HFFc6 (cell line): ENCODE measurements around the gene POLR1D. TPM values are rescaled to one million over a fixed set of nuclear protein-coding genes. Genes with fewer than 3 reads are reported as not detected.
A peak's percentile ranks its signal among the peaks of the same experiment; 100 is the strongest.

ENCODE experiments used
- DNase-seq: peaks from one replicate; pipeline ENCODE4 v3.0.0-alpha.2; 2018
- H3K27ac Mint-ChIP-seq: 2 replicates; pipeline ENCODE4 v1.8.0; 2020; ENCODE audit warnings: mild to moderate bottlenecking, mixed read lengths
- H3K27me3 Mint-ChIP-seq: 2 replicates; pipeline ENCODE4 v1.8.0; 2021; ENCODE audit warnings: mild to moderate bottlenecking, moderate library complexity, mixed read lengths; ENCODE audit not compliant: insufficient read depth
- H3K36me3 Mint-ChIP-seq: 2 replicates; pipeline ENCODE4 v1.8.0; 2021; ENCODE audit warnings: low read depth, mixed read lengths
- H3K4me1 Mint-ChIP-seq: 2 replicates; pipeline ENCODE4 v1.8.0; 2020; ENCODE audit warnings: low read depth, mixed read lengths
- H3K4me3 Mint-ChIP-seq: 2 replicates; pipeline ENCODE4 v1.8.0; 2020; ENCODE audit warnings: mild to moderate bottlenecking, moderate library complexity, mixed read lengths
- H3K9me3 Mint-ChIP-seq: 2 replicates; pipeline ENCODE4 v1.8.0; 2020; ENCODE audit warnings: mild to moderate bottlenecking, mixed read lengths
- long read RNA-seq: library from polyadenylated mRNA; unstranded; transcript quantifications from one replicate; pipeline ENCODE4 v2.0.0, GENCODE V29; 2019
- total RNA-seq, 6 experiments: library from RNA; stranded (reverse); fragmentation: NEBNext Ultra II Directional; extraction: Animal tissue kit (Norgen Biotek cat#: 25700); gene quantifications; 2 replicates in 1 of 6; 3 replicates in 5 of 6; pipeline ENCODE4 v1.2.3, GENCODE V29; 2021
- TF ChIP-seq, protein P1 (sequence below): fragments of 200-600 bp; sonication (generic); IDR thresholded peaks from 2 replicates; pipeline ENCODE4 v1.5.0; 2021; ENCODE audit warnings: antibody characterized with exemption, mild to moderate bottlenecking

The POLR1D gene, protein sequence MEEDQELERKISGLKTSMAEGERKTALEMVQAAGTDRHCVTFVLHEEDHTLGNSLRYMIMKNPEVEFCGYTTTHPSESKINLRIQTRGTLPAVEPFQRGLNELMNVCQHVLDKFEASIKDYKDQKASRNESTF
- 10 to 100 TPM; 66.2 to 82.0 (median 70.2) TPM for total RNA-seq
- long read RNA-seq, transcript POLR1D-201 (2 exons, 1,166 nt) = minor isoform, 41 of 95 reads
- long read RNA-seq, transcript POLR1D-203 (3 exons, 2,036 nt) = major isoform, 51 of 95 reads
- long read RNA-seq, partial matches to known transcripts = 0 of 95 reads
- long read RNA-seq, other reads (novel, unspliced or antisense) = 1 of 95 reads

DNA sequence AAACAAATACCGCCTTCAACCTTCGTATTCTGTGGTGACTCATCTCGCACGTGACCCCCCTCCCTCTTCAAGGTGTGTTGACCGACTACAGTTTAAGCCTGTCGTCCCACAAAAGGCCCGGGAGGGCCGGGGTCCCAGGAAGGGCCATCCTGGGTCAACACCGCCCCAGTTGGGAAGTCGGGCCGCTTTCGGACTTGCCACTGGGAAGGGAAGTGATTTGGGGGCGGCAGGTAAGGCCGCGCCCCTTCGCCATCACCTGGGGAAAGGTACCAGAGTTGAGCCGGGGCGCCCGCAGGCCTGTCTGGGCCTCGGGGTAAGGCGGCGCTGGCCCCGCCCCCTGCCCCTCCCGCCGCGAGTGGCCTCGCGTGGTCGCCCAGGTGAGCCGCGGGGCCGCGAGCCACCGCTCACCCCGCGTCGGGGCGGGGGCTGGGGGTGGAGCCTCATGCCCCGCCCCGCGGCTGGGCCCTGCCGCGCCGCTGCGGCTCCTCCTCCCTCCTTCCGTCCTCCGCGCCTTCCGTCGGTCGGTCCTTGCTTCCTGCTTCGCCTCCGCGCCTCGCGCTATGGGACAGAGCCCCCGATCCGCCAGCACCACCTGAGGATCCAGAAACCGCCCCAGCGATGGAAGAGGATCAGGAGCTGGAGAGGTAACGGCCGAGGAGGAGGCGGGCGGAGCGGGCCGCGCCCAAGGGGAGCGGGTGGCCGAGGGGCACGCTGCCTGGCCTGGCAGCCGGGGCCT is at the start of gene POLR1D:
Gene POLR1D, plus strand, starts transcription at position 527 of the 736 bp plus-strand sequence. Its CDS starts 92 bp downstream, at position 619.
- TF ChIP-seq, protein P1, sequence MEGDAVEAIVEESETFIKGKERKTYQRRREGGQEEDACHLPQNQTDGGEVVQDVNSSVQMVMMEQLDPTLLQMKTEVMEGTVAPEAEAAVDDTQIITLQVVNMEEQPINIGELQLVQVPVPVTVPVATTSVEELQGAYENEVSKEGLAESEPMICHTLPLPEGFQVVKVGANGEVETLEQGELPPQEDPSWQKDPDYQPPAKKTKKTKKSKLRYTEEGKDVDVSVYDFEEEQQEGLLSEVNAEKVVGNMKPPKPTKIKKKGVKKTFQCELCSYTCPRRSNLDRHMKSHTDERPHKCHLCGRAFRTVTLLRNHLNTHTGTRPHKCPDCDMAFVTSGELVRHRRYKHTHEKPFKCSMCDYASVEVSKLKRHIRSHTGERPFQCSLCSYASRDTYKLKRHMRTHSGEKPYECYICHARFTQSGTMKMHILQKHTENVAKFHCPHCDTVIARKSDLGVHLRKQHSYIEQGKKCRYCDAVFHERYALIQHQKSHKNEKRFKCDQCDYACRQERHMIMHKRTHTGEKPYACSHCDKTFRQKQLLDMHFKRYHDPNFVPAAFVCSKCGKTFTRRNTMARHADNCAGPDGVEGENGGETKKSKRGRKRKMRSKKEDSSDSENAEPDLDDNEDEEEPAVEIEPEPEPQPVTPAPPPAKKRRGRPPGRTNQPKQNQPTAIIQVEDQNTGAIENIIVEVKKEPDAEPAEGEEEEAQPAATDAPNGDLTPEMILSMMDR = no peak
- Mint-ChIP-seq H3K9me3 (no peaks in the 10 kb centered on the region), H3K4me3 (peak within 1 kb of the TSS; percentile 97), H3K27ac (peak within 1 kb of the TSS; percentile 84), H3K4me1 (peaks cover 53% of the 10 kb centered on the region), H3K36me3 (peaks cover 28% of the 10 kb centered on the region), H3K27me3 (peaks cover 3% of the 10 kb centered on the region)
- peak; percentile 38 for DNase-seq

DNA sequence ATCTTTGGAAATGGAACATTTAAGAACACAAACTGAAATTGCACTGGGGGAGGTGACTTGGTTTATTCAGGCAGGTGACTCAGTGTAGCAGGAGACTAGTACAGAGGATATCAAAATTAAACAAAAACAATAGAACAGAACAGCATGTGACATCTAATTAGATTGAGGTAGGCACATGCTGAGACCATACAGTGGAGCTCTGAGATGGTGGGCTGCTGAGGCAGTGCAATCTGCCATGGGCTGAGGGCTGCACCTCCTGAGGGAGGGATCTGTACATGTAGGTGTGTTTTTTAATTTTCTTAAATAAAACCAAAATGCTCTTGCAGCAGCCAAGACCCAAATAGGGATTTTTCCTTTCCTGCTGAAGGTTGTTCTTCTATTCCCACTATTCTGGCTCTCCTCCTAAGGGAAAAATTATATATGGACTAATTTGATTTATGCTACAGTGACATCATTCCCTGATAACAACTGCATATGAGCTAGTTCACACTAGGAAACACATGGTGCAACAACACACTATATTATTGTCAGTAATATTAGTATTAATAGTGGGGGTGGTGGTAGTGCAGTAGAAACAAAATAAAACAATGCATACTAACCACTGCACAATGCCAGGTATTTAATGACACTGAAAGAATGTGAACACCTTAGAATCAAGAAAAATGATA is 49.3 kb upstream of the POLR1D start:
- peaks cover 30% of the 10 kb centered on the region for H3K4me1 Mint-ChIP-seq
- H3K27me3 Mint-ChIP-seq = no peaks in the 10 kb centered on the region; the same call in 1 of the 2 replicates
- TF ChIP-seq, protein P1 = no peak
- DNase-seq = no peak
- peaks cover 5% of the 10 kb centered on the region; the same call in 1 of the 2 replicates for H3K9me3 Mint-ChIP-seq
- peaks cover 18% of the 10 kb centered on the region for H3K36me3 Mint-ChIP-seq
- H3K4me3 Mint-ChIP-seq = no peak overlapping the region; the same call in 1 of the 2 replicates
- peak overlapping the region; percentile 88 for H3K27ac Mint-ChIP-seq

DNA sequence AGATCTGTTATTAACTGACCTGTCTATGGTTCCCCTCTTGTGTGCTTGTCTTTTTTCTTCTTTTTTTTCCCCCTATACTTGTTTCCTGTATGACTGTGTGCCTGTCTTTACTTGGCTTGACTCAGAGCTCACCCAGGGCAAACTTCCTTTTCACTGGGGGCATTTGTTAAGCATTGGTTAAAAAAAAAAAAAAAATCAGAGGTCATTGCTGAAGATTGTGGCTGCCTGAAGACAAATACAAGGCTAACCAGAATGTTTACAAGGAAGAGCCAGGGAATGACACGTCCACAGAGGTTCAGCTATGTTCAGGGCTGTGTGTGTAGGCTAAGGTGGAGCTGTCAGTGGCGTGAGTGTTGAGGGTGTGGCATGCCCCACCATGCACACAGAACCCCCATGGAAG is 48.4 kb upstream of the POLR1D start:
- peak overlapping the region; percentile 88 for H3K27ac Mint-ChIP-seq
- peak; percentile 59 for DNase-seq
- TF ChIP-seq, protein P1 = no peak
- H3K9me3 Mint-ChIP-seq = peaks cover 5% of the 10 kb centered on the region; the same call in 1 of the 2 replicates
- no peaks in the 10 kb centered on the region; the same call in 1 of the 2 replicates for H3K27me3 Mint-ChIP-seq
- peak overlapping the region; percentile 57 for H3K4me3 Mint-ChIP-seq
- H3K4me1 Mint-ChIP-seq = peaks cover 33% of the 10 kb centered on the region
- H3K36me3 Mint-ChIP-seq = peaks cover 18% of the 10 kb centered on the region

DNA sequence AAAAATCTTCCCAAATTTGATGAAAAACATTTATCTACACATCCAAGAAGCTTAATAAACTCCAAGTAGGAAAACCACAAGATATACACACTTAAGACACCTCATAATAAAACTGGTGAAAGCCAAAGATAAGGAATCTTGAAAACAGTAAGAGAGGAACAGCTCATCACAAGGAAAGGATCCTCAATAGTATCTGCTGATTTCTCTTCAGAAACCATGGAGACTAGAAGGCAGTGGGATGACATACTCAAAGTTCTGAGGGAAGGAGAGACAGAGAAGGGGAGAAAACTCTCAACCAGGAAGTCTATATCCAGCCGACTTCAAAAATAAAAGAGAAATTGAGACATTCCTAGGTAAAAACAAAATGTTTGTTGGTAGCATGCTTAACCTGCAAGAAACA is 47.0 kb upstream of the POLR1D start:
- DNase-seq = no peak
- Mint-ChIP-seq H3K9me3 (peaks cover 5% of the 10 kb centered on the region; the same call in 1 of the 2 replicates), H3K4me1 (peaks cover 42% of the 10 kb centered on the region), H3K27me3 (no peaks in the 10 kb centered on the region; the same call in 1 of the 2 replicates), H3K36me3 (peaks cover 18% of the 10 kb centered on the region), H3K4me3 (no peak overlapping the region), H3K27ac (no peak overlapping the region)
- TF ChIP-seq, protein P1 = no peak
